ENCODE results near the gene JAKMIP1. TPM values are rescaled to one million over a fixed set of nuclear protein-coding genes. Genes with fewer than 3 reads are reported as not detected.
A peak's percentile ranks its signal among the peaks of the same experiment; 100 is the strongest.

JAKMIP1 gene
- total RNA-seq, 1 experiment from 2014 or later, result not detected

GRCh38 chr4:6232836-6233785 lies 32.8 kb upstream of the JAKMIP1 start:
- DNase-seq, result no peak
- no peaks in the 10 kb centered on the region for H3K9me3 ChIP-seq (replicated peaks)
- peaks cover 4% of the 10 kb centered on the region; the same call in 1 of the 2 replicates for H3K4me1 ChIP-seq
- H3K27ac ChIP-seq, result no peak overlapping the region
- H3K36me3 ChIP-seq, result no peaks in the 10 kb centered on the region
- H3K4me3 ChIP-seq, result no peak overlapping the region
- H3K27me3 ChIP-seq, result no peaks in the 10 kb centered on the region

GRCh38 chr4:6231663-6232165 lies 31.4 kb upstream of the JAKMIP1 start:
- Histone ChIP-seq H3K36me3 (no peaks in the 10 kb centered on the region), H3K27me3 (no peaks in the 10 kb centered on the region), H3K4me3 (no peak overlapping the region), H3K4me1 (peaks cover 4% of the 10 kb centered on the region; the same call in 1 of the 2 replicates), H3K27ac (no peak overlapping the region), H3K9me3 (replicated peaks) (no peaks in the 10 kb centered on the region)
- no peak for DNase-seq

GRCh38 chr4:6230827-6231662 lies 30.7 kb upstream of the JAKMIP1 start:
- Histone ChIP-seq H3K27ac (no peak overlapping the region), H3K27me3 (no peaks in the 10 kb centered on the region), H3K4me3 (no peak overlapping the region), H3K4me1 (peaks cover 1% of the 10 kb centered on the region; the same call in 1 of the 2 replicates), H3K36me3 (no peaks in the 10 kb centered on the region), H3K9me3 (replicated peaks) (no peaks in the 10 kb centered on the region)
- no peak for DNase-seq

- Histone ChIP-seq H3K27ac (no peak overlapping the region), H3K36me3 (no peaks in the 10 kb centered on the region), H3K9me3 (replicated peaks) (no peaks in the 10 kb centered on the region), H3K4me1 (no peaks in the 10 kb centered on the region), H3K4me3 (no peak overlapping the region), H3K27me3 (no peaks in the 10 kb centered on the region)
- DNase-seq, result no peak
These were observed 30.1 kb upstream of the JAKMIP1 start for GRCh38 chr4:6230502-6230785.

GRCh38 chr4:6229671-6230501 lies 29.5 kb upstream of the JAKMIP1 start:
- H3K36me3 ChIP-seq, result no peaks in the 10 kb centered on the region
- H3K9me3 ChIP-seq (replicated peaks), result no peaks in the 10 kb centered on the region
- no peak overlapping the region for H3K4me3 ChIP-seq
- no peaks in the 10 kb centered on the region for H3K4me1 ChIP-seq
- no peaks in the 10 kb centered on the region for H3K27me3 ChIP-seq
- no peak for DNase-seq
- H3K27ac ChIP-seq, result no peak overlapping the region

- no peaks in the 10 kb centered on the region for H3K27me3 ChIP-seq
- DNase-seq, result no peak
- H3K27ac ChIP-seq, result no peak overlapping the region
- no peaks in the 10 kb centered on the region for H3K9me3 ChIP-seq (replicated peaks)
- no peaks in the 10 kb centered on the region for H3K36me3 ChIP-seq
- no peak overlapping the region for H3K4me3 ChIP-seq
- no peaks in the 10 kb centered on the region for H3K4me1 ChIP-seq
These were observed 28.7 kb upstream of the JAKMIP1 start for GRCh38 chr4:6229095-6229494.

GRCh38 chr4:6228158-6229067 lies 28.1 kb upstream of the JAKMIP1 start:
- Histone ChIP-seq H3K27ac (no peak overlapping the region), H3K9me3 (replicated peaks) (no peaks in the 10 kb centered on the region), H3K36me3 (no peaks in the 10 kb centered on the region), H3K27me3 (no peaks in the 10 kb centered on the region), H3K4me1 (no peaks in the 10 kb centered on the region), H3K4me3 (no peak overlapping the region)
- no peak for DNase-seq

GRCh38 chr4:6227412-6228157 lies 27.2 kb upstream of the JAKMIP1 start:
- H3K4me1 ChIP-seq, result no peaks in the 10 kb centered on the region
- H3K27ac ChIP-seq, result no peak overlapping the region
- no peak overlapping the region for H3K4me3 ChIP-seq
- H3K36me3 ChIP-seq, result no peaks in the 10 kb centered on the region
- no peaks in the 10 kb centered on the region for H3K9me3 ChIP-seq (replicated peaks)
- H3K27me3 ChIP-seq, result no peaks in the 10 kb centered on the region
- DNase-seq, result no peak

GRCh38 chr4:6226506-6226905 lies 26.2 kb upstream of the JAKMIP1 start:
- DNase-seq, result no peak
- no peak overlapping the region for H3K4me3 ChIP-seq
- H3K9me3 ChIP-seq (replicated peaks), result no peaks in the 10 kb centered on the region
- H3K36me3 ChIP-seq, result no peaks in the 10 kb centered on the region
- H3K27ac ChIP-seq, result no peak overlapping the region
- H3K27me3 ChIP-seq, result no peaks in the 10 kb centered on the region
- no peaks in the 10 kb centered on the region for H3K4me1 ChIP-seq

GRCh38 chr4:6225469-6225868 lies 25.1 kb upstream of the JAKMIP1 start:
- no peaks in the 10 kb centered on the region for H3K4me1 ChIP-seq
- no peaks in the 10 kb centered on the region for H3K36me3 ChIP-seq
- H3K27me3 ChIP-seq, result no peaks in the 10 kb centered on the region
- peak; percentile 38 to 67 for DNase-seq
- H3K27ac ChIP-seq, result no peak overlapping the region
- no peaks in the 10 kb centered on the region for H3K9me3 ChIP-seq (replicated peaks)
- H3K4me3 ChIP-seq, result no peak overlapping the region

GRCh38 chr4:6224735-6225134 lies 24.4 kb upstream of the JAKMIP1 start:
- Histone ChIP-seq H3K4me1 (no peaks in the 10 kb centered on the region), H3K9me3 (replicated peaks) (no peaks in the 10 kb centered on the region), H3K27ac (no peak overlapping the region), H3K27me3 (no peaks in the 10 kb centered on the region), H3K4me3 (no peak overlapping the region), H3K36me3 (no peaks in the 10 kb centered on the region)
- DNase-seq, result no peak

- no peaks in the 10 kb centered on the region for H3K27me3 ChIP-seq
- DNase-seq, result no peak
- H3K4me3 ChIP-seq, result no peak overlapping the region
- H3K4me1 ChIP-seq, result no peaks in the 10 kb centered on the region
- no peaks in the 10 kb centered on the region for H3K9me3 ChIP-seq (replicated peaks)
- no peaks in the 10 kb centered on the region for H3K36me3 ChIP-seq
- H3K27ac ChIP-seq, result no peak overlapping the region
These were observed 22.5 kb upstream of the JAKMIP1 start for GRCh38 chr4:6222761-6223292.
